ENCODE measurements around the gene CTRL.

DNA sequence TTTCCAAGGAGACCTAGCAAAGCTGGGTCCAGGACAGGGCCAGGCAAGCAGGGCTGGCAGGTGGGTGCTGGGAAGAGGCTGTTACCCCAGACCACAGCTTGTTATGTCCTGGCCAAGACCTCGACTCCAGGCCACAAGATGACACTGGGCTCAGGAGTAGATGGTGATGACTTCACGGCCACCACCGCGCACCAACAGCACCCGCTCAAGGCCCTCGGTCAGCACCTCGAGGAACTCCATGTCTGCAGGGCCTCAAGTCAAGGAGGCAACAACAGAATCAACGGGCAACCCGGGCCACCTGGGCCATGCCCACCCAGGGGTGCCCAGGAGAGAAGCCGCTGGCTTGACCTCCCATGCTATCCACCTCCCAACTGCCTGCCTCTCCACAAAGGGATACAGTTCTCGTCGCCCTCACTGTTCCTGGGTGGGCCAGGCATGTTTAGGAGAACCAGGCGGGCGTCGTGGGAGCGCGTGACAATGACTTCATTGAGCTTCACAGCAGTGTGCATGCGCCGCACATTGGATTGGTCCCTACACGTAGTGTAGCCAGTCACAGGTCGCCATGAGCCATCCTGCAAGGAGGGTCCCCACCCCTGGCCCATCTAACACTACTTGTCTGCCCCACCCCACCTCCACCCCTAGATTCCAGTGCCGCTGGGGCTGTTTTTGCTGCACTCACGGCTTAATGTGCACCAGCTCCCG, 13.2 kb upstream of the CTRL start:
- TF ChIP-seq CTCF (IDR thresholded peaks at IDR 0.05; ENCODE audit: low read depth, low read length) (no peak), POLR2A (IDR thresholded peaks at IDR 0.05; ENCODE audit: extremely low read depth, insufficient read length) (no peak)

All from NB4 (cell line).